ENCODE results near the gene PTPRG. TPM values are rescaled to one million over a fixed set of nuclear protein-coding genes. Genes with fewer than 3 reads are reported as not detected.

The PTPRG gene
- total RNA-seq, 2 experiments from 2014 or later, result 0.10 TPM; not detected in 1

GRCh38 chr3:61821823-61822251 is 260.5 kb downstream of the PTPRG start:
- CTCF ChIA-PET, result no interaction called here
- DNase-seq, result no peak
- Mint-ChIP-seq H3K4me1 (ENCODE audit: low read depth) (no peaks in the 10 kb centered on the region), H3K27me3 (no peaks in the 10 kb centered on the region), H3K27ac (no peak overlapping the region), H3K36me3 (no peaks in the 10 kb centered on the region), H3K4me3 (no peak overlapping the region), H3K9me3 (no peaks in the 10 kb centered on the region)
- POLR2A ChIA-PET, result no interaction called here
- intact Hi-C loops (cut with micrococcal nuclease), result no loop called here

GRCh38 chr3:61822588-61822987 is 261.2 kb downstream of the PTPRG start:
- no peak overlapping the region for H3K4me3 Mint-ChIP-seq
- POLR2A ChIA-PET, result no interaction called here
- intact Hi-C loops (cut with micrococcal nuclease), result no loop called here
- DNase-seq, result no peak
- no peaks in the 10 kb centered on the region for H3K36me3 Mint-ChIP-seq
- no peaks in the 10 kb centered on the region for H3K27me3 Mint-ChIP-seq
- no peak overlapping the region for H3K27ac Mint-ChIP-seq
- H3K9me3 Mint-ChIP-seq, result no peaks in the 10 kb centered on the region
- H3K4me1 Mint-ChIP-seq (ENCODE audit: low read depth), result no peaks in the 10 kb centered on the region
- CTCF ChIA-PET, result no interaction called here

GRCh38 chr3:61824553-61825135 is 263.3 kb downstream of the PTPRG start:
- Mint-ChIP-seq H3K36me3 (no peaks in the 10 kb centered on the region), H3K27me3 (no peaks in the 10 kb centered on the region), H3K4me3 (no peak overlapping the region), H3K4me1 (ENCODE audit: low read depth) (no peaks in the 10 kb centered on the region), H3K9me3 (peaks cover 4% of the 10 kb centered on the region), H3K27ac (no peak overlapping the region)
- ChIA-PET POLR2A (no interaction called here), CTCF (no interaction called here)
- no peak for DNase-seq
- intact Hi-C loops (cut with micrococcal nuclease), result no loop called here

GRCh38 chr3:61826161-61826560 is 264.8 kb downstream of the PTPRG start:
- H3K4me1 Mint-ChIP-seq (ENCODE audit: low read depth), result no peaks in the 10 kb centered on the region
- no peak overlapping the region for H3K27ac Mint-ChIP-seq
- no peak for DNase-seq
- H3K9me3 Mint-ChIP-seq, result peaks cover 4% of the 10 kb centered on the region
- no peak overlapping the region for H3K4me3 Mint-ChIP-seq
- intact Hi-C loops (cut with micrococcal nuclease), result no loop called here
- CTCF ChIA-PET, result no interaction called here
- no peaks in the 10 kb centered on the region for H3K36me3 Mint-ChIP-seq
- no peaks in the 10 kb centered on the region for H3K27me3 Mint-ChIP-seq
- POLR2A ChIA-PET, result no interaction called here

GRCh38 chr3:61828184-61828874 is 267.0 kb downstream of the PTPRG start:
- Mint-ChIP-seq H3K36me3 (no peaks in the 10 kb centered on the region), H3K27me3 (no peaks in the 10 kb centered on the region), H3K4me3 (no peak overlapping the region), H3K27ac (no peak overlapping the region), H3K9me3 (peaks cover 4% of the 10 kb centered on the region), H3K4me1 (ENCODE audit: low read depth) (no peaks in the 10 kb centered on the region)
- ChIA-PET POLR2A (no interaction called here), CTCF (no interaction called here)
- DNase-seq, result no peak
- intact Hi-C loops (cut with micrococcal nuclease), result no loop called here

GRCh38 chr3:61828880-61829721 is 267.7 kb downstream of the PTPRG start:
- ChIA-PET POLR2A (no interaction called here), CTCF (no interaction called here)
- no peaks in the 10 kb centered on the region for H3K27me3 Mint-ChIP-seq
- H3K4me3 Mint-ChIP-seq, result no peak overlapping the region
- H3K9me3 Mint-ChIP-seq, result peaks cover 4% of the 10 kb centered on the region
- H3K27ac Mint-ChIP-seq, result no peak overlapping the region
- no peaks in the 10 kb centered on the region for H3K4me1 Mint-ChIP-seq (ENCODE audit: low read depth)
- DNase-seq, result no peak
- intact Hi-C loops (cut with micrococcal nuclease), result no loop called here
- H3K36me3 Mint-ChIP-seq, result no peaks in the 10 kb centered on the region

GRCh38 chr3:61829722-61830350 is 268.5 kb downstream of the PTPRG start:
- DNase-seq, result no peak
- POLR2A ChIA-PET, result no interaction called here
- Mint-ChIP-seq H3K9me3 (peaks cover 4% of the 10 kb centered on the region), H3K4me1 (ENCODE audit: low read depth) (no peaks in the 10 kb centered on the region), H3K36me3 (no peaks in the 10 kb centered on the region), H3K27ac (no peak overlapping the region), H3K27me3 (no peaks in the 10 kb centered on the region), H3K4me3 (no peak overlapping the region)
- CTCF ChIA-PET, result no interaction called here
- intact Hi-C loops (cut with micrococcal nuclease), result no loop called here

- Mint-ChIP-seq H3K9me3 (peaks cover 4% of the 10 kb centered on the region), H3K27ac (no peak overlapping the region), H3K4me3 (no peak overlapping the region), H3K4me1 (ENCODE audit: low read depth) (no peaks in the 10 kb centered on the region), H3K27me3 (no peaks in the 10 kb centered on the region), H3K36me3 (no peaks in the 10 kb centered on the region)
- ChIA-PET POLR2A (no interaction called here), CTCF (no interaction called here)
- no peak for DNase-seq
- intact Hi-C loops (cut with micrococcal nuclease), result no loop called here
Observed at GRCh38 chr3:61831973-61832372, 270.6 kb downstream of the PTPRG start.

- Mint-ChIP-seq H3K4me1 (ENCODE audit: low read depth) (no peaks in the 10 kb centered on the region), H3K27ac (no peak overlapping the region), H3K4me3 (no peak overlapping the region), H3K9me3 (peaks cover 4% of the 10 kb centered on the region), H3K36me3 (no peaks in the 10 kb centered on the region), H3K27me3 (no peaks in the 10 kb centered on the region)
- POLR2A ChIA-PET, result no interaction called here
- DNase-seq, result no peak
- intact Hi-C loops (cut with micrococcal nuclease), result no loop called here
- CTCF ChIA-PET, result no interaction called here
Observed at GRCh38 chr3:61832375-61833229, 271.2 kb downstream of the PTPRG start.

- Mint-ChIP-seq H3K27ac (no peak overlapping the region), H3K4me1 (ENCODE audit: low read depth) (no peaks in the 10 kb centered on the region), H3K27me3 (no peaks in the 10 kb centered on the region), H3K36me3 (no peaks in the 10 kb centered on the region), H3K9me3 (no peaks in the 10 kb centered on the region), H3K4me3 (no peak overlapping the region)
- intact Hi-C loops (cut with micrococcal nuclease), result no loop called here
- POLR2A ChIA-PET, result no interaction called here
- CTCF ChIA-PET, result interaction anchor here (0.6 kb wide), 1 partner anchor 97 kb away, joined by 4 read pairs; no protein-coding TSS in a partner anchor
- no peak for DNase-seq
Observed at GRCh38 chr3:61839256-61839655, 277.9 kb downstream of the PTPRG start.

GRCh38 chr3:61841111-61841845 is 279.9 kb downstream of the PTPRG start:
- no peaks in the 10 kb centered on the region for H3K27me3 Mint-ChIP-seq
- CTCF ChIA-PET, result no interaction called here
- H3K36me3 Mint-ChIP-seq, result no peaks in the 10 kb centered on the region
- no peaks in the 10 kb centered on the region for H3K9me3 Mint-ChIP-seq
- H3K27ac Mint-ChIP-seq, result no peak overlapping the region
- H3K4me3 Mint-ChIP-seq, result no peak overlapping the region
- H3K4me1 Mint-ChIP-seq (ENCODE audit: low read depth), result no peaks in the 10 kb centered on the region
- POLR2A ChIA-PET, result no interaction called here
- intact Hi-C loops (cut with micrococcal nuclease), result no loop called here
- no peak for DNase-seq

Data from activated CD4-positive, alpha-beta memory T cell treated with anti-CD3 and anti-CD28 coated beads for 36 hours (primary cell).